GM18909 (cell line): ENCODE results near the gene PARD6G.
"Not testable (repeated sequence)": the region's sequence is repeated elsewhere in the genome, so short reads cannot be mapped to it uniquely, and the experiment has no call there.

ENCODE experiments used
- ATAC-seq: cut with Tn5 transposase; IDR thresholded peaks from one replicate; pipeline ENCODE4 v1.9.1; 2021; ENCODE audit warnings: mild to moderate bottlenecking; ENCODE audit not compliant: unreplicated experiment, poor library complexity

Gene PARD6G

DNA sequence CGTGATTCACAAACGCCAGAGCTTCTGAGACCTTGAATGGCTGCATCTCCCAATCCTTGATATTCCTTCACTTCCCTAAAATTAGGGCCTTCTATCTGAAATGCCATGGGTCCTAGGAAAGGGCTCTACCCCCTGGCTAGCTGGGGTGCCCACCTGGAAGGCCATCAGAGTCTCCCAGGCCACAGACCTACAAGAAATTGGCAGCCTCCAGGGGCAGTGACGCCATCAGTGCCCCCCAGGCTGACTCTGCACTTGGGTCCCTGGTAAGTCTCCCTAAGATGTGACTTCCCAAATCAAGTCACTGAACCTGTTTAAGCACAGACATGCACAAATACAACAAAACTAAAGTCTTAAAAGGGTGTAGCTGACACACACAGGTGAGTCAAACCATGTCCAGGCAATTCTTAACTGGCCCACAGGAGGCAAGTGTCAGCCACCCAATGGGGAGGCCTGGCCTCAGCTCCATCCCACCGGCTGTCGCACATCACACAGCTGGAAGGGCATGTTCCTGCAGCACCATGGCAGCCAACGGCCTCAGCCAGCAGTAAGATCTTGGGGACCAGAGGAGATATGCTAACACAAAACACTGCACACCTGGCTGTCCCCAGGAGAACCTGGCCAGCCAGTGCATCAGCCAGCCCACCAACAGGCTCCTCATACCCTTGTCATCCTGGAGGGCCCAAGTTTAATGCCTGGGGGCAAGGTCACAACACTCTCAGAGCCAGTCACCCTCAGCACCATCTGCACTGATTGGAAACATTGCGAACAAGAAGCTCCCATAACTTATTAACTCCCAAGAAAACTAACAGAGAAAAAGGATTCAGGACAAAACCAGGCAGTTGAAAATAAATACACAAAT lies 5.2 kb downstream of the PARD6G start:
- ATAC-seq: no peak

- no peak for ATAC-seq
Measured at GRCh38 chr18:80239830-80240229, 7.5 kb downstream of the PARD6G start.

DNA sequence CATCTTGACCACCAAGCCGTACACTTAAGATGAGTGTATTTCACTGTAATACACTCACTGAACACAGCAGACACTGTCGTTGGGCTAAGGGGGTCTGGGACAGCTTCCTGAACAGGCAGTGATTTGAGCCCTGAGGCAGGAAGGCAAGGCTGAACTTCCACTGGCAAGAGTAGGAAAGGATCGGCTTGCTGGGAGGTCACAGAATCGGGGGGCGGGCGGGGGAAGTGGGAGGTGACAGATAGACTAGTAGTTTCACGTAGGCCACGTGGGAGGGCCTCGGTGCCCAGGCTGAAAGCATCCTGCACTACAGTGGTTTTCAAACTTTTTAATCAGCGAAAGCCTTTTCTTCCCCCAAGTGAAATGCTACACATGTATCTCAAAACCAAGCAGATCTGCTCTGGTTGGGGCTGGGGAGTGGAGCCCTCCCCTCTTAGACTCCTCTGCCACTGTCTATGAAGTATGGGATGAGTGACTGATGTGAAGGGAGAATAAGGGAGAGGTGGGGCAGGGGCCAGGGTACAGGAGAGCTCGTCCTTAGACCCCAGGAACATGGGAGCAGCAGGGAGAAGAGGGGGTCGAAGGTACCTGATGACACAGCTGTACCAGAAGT lies 8.6 kb downstream of the PARD6G start:
- ATAC-seq: no peak

DNA sequence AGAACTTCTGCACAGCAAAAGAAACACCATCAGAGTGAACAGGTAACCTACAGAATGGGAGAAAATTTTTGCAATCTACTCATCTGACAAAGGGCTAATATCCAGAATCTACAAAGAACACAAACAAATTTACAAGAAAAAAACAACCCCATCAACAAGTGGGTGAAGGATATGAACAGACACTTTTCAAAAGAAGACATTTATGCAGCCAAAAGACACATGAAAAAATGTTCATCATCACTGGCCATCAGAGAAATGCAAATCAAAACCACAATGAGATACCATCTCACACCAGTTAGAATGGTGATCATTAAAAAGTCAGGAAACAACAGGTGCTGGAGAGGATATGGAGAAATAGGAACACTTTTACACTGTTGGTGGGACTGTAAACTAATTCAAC lies 9.8 kb downstream of the PARD6G start:
- ATAC-seq: not testable (repeated sequence)

DNA sequence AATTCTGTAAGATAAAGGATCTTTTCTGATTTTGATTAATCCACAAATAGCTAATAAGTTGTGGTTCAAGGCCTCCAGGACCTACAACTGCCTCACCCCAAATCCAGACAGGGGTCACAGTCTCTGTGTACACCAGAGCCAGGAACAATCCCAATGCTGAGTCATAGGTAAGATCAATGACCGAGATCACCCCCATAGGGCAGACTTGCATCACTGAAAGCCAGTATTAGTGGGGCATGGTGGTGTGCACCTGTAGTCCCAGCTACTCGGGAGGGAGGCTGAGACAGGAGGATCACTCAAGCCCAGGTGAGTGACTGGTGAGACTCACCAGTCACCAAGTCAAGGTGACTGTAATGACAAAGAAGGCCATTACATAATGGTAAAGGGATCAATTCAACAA lies 12.9 kb downstream of the PARD6G start:
- ATAC-seq: no peak

GRCh38 chr18:80233899-80234298 lies 13.4 kb downstream of the PARD6G start:
- no peak for ATAC-seq

DNA sequence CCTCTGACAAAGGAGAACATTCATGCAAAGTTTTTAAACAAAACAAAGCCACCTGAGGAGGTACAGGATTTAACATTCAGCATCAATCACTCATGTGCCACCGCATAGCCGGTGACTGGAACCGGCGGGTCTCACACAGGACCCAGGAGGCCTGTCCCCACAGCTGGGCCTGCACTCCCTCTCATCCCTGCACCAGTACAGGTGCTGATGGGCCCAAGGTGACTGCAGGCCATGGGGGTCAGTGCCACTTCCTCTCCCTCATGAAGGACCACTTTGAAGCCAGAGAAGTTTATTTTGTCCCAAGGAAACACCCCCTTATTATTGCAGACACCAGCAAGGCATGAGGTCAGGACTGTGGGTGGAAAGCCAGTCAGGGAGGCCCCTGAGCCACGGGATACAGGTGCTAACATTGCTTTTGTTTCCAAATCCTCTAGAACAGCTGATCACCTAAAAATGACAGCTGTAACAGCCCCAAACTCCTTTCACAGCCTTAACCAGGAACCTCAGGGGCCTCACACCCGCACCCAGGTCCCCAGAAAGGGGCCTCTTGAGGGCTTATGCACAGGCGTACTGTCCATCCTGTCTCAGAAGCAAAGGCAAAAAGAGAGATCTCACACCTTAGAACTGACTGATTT lies 14.0 kb downstream of the PARD6G start:
- ATAC-seq: no peak

DNA sequence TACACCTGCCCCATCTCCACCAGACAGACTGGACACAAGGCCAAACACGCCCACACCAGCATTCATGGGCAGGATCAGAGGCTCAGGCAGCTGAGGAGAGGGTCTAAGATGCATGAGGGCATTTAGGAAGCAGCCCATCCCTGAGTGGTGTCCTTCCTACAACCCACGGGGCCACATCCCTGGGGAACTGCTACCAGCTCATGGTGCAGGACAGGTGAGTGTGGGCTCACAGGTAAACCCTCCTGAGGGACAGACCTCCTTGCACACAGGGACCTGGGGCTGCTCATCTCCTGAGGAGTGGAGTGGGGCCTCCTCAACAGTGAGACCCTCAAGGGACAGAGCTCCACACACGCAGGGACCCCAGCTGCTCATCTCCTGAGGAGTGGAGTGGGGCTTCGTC lies 14.6 kb downstream of the PARD6G start:
- ATAC-seq: no peak

DNA sequence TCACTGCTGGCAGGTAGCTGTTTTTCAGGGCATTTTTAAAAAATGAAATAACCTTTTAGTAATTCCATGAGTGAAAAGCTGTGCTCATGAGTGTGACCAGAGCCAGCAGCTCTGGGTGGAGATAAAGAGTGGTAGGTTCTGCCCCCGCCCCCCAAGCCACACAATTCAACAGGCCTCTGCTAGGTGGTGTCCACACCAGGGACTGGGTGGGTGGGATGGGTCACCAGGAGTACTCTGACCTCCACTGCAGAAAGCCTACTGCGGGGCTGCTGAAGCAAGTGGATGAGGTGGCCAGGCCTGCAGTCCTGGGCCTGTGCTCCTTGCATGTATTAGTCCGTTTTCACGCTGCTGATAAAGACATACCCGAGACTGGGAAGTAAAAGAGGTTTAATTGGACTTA lies 15.3 kb downstream of the PARD6G start:
- no peak for ATAC-seq

DNA sequence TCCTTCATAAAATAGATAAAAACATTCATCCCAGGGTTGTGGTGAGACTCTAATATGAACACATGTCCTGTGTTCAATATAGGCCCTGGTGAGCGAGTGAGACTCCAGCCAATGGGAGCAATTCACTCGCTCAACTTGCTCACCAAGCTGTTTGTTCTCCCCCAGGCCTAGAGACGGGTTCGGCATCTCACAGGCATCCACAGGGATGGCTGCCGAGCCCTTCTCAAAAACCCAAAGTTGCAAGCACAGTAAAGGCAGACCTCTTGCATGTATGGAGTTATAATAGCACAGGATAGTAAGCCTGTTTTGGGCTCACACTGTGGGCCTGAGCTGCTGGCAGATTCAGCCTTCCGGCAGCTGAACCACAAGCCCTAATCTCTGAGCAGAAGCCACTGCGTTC lies 15.7 kb downstream of the PARD6G start:
- ATAC-seq: no peak

DNA sequence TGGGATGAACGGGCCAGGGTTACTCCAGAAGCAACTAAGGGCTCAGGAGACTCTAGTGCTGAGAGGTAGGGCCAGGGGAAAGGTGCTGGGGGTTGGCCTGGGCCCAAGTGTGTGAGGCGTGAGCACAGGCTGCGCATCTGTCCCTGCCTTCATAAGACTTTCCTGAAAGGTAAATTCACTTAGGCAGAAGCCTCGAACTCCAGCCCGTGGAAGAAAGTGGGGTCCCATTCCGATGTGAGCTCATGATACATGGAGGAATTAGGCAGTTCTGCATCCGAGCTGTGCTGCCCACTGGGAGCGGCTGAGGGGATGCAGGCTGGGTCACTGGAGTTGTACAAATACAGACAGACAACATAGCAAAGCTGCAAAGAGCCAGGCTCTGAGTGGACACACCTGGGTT lies 16.2 kb downstream of the PARD6G start:
- no peak for ATAC-seq

DNA sequence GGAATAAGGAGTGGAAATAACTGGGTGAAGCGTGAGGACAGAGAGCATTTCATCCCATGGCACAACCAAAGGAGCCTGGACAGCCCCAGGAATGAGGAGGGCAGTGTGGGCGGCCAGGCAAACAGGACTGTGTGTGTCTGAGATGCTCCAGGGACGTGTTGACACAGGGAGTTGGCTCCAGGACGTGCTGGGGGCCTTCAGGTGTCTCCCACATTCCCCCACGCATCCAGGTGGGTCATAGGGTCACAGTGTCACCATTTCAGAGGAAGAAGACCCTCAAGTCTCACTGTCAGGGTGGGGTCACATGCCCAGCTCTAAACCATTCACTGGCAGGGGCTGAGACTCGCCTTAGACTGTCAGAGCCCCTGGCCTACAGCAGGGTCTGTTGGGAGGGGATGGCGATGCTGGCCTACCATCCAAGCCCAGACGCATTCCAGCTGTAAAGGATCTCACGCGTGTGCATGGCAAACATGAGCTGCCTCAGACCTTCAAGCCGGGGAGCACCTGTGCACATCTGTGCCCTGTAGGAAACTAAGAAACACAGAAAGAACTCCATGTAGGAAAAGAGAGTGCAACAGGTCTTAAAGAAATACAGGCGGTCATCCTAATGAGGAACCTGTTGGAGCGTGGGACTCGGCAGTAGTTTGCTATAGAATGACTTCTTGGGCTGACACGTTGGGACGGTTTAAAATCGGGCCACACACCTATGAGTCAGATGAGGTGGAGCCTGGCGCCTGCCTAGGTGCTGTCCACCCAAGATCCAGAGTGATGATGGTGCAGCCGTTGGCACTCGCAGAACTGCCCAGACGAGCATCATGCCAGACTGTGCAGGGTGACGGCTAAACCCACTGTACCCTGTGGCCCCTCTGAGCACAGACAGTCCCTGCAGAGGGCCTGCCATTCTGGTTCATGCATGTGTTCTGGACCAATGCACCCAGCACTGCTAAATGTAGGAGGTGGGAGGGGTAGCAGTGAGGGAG lies 17.3 kb downstream of the PARD6G start:
- ATAC-seq: no peak

DNA sequence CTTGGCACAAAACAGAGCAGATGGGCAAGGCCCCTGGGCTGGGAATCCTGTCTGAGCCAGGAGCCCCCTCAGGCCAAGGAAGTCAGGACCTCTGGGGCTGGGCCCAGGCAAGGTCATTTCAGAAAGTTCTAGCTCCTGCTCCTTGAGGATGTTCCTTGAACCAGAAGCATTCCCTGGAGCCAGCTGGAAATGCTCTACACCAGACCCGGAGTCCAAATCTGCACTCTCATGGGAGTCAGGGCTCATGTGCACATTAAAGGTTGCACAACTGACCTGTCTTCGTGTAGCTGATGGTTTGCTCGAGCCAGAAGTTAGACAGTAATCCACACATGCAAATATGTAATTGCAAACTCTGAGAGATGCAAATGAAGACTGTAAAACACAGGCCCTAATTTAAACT lies 18.0 kb downstream of the PARD6G start:
- no peak for ATAC-seq

DNA sequence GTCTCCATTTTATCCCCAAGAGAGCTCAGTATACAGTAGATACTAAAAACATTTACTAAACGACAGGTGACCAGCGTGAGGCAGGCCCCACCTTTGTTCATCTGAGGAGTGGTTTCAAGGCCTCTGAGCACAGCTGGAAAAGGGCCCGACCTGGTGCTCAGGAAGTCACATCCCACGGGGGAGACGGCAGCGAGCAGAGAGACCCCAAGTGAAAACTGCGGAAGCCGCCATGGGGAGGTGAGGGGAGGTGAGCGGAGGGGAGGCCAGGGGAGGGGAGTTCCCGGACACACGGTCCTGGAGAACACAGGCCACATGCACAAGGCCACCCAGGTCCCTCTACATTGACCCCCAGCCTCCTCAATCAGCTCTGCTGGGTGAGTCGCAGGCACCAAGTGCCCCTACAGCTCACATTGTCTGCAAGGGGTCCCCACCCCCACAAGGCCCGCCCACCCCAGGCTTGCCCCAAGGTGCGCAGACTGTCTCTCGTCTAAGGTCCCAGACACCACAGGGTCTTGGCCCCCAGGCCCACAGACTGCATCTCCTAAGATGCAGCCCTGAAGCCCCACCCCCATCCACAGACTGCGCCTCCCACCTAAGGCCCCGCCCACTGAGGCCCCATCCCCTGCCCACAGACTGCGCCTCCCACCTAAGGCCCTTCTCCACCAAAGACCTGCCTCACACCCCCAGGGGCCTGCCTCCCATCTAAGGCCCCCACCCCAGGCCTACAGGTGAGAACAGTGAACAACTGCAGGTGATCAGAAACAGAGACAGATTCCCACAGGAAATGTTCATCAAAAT lies 19.1 kb downstream of the PARD6G start:
- no peak for ATAC-seq

DNA sequence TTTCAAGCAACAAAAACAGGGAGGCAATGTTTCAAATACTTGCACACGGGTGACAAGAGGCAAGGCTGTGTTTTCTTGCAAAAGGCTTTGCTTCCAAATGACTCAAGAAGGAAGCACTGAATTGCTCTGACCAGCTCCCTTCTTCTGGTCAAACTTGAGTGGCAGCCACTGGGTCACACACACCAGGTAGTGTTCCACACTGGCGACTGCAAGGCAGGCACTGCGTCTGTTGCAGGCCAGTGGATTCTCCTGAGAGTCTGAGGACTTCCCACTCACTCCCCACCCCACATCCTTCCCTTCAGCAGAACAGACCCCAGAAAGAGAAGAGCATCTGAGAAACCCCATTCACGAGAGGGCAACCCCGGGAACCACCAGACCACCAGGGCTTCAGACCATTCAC lies 19.8 kb downstream of the PARD6G start:
- no peak for ATAC-seq

- ATAC-seq: no peak
Measured at GRCh38 chr18:80225685-80226084, 21.6 kb downstream of the PARD6G start.

DNA sequence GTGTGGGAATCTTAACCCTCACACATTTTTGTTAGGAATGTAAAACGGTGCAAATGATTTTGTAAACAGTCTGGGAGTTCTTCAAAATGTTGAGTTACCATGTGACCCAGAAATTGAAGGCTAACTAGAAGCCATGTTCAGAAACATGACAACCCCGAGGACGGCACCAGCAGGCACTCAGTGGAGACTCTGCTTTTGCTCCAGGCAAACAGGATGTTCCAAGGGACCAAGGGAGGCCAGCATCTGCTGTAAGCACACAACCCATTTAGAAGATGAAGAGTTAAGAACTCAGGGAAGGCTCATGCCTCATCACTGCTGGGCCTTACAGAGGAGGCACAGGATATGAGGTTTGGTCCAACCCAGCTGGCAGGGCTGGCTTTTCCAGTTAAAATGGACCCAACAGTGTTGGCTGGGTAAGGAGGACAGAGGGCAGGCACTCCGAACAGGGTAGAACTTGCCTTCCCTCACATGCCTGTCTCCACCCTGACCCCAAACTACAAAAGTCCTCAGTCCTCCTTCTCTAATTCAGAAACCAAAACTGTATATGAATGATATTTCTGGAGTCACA lies 23.6 kb downstream of the PARD6G start:
- ATAC-seq: no peak

DNA sequence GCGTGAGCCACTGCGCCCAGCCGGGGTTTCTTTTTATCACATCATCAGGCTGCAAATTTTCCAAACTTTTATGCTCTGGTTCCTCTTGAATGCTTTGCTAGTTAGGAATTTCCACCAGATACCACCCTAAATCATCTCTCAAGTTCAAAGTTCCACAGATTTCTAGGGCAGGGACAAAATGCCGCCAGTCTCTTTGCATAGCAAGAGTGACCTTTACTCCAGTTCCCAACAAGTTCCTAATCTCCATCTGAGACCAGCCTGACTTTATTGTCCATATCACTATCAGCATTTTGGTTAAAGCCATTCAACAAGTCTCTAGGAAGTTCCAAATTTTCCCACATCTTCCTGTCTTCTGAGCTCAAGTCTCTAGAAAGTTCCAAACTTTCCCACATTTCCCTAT lies 27.8 kb downstream of the PARD6G start:
- ATAC-seq: not testable (repeated sequence)
